A549 (cell line): Measurements from ENCODE around the gene GNPDA1. TPM values are rescaled to one million over a fixed set of nuclear protein-coding genes. Genes with fewer than 3 reads are reported as not detected.

ENCODE experiments used
- ATAC-seq, 2 experiments: fragments of 200-7000 bp in 1 of 2; fragments of >200 bp in 1 of 2; cut with Nextera tagmentation in 1 of 2; cut with Tn5 transposase in 1 of 2; 3 replicates each; pipeline versions ENCODE4 v1.8.0 to v1.9.1; 2018 to 2020; ENCODE audit warnings: mild to moderate bottlenecking in 1 of 2, moderate library complexity in 1 of 2
- CTCF ChIA-PET: fragments of 300-600 bp; sonication (Branson Sonifier 250); formaldehyde crosslinking; extraction: SDS; loops from one replicate; lab custom pipeline; 2021; ENCODE audit warnings: antibody characterized with exemption, inconsistent platforms; lab: Yijun Ruan, JAX
- POLR2A ChIA-PET: fragments of 350-600 bp; formaldehyde crosslinking; extraction: SDS; loops from one replicate; lab custom pipeline; 2021; ENCODE audit warnings: antibody characterized with exemption, inconsistent platforms; lab: Yijun Ruan, JAX
- DNase-seq, 2 experiments: peaks; one replicate each; pipeline versions ENCODE4 v3.0.0 to v3.0.0-alpha.2; 2011 to 2016; ENCODE audit warnings: low read depth in 1 of 2, low spot score in 1 of 2
- FAIRE-seq: peaks from 2 replicates; lab custom pipeline; 2011; peaks lifted over from hg19 to GRCh38; lab: Jason Lieb, UNC
- H3K27ac ChIP-seq, 2 experiments: fragments of >200 bp; sonication (Bioruptor Twin); formaldehyde crosslinking; 3 replicates each; pipeline ENCODE4 v1.5.1; 2016 to 2017
- H3K4me1 ChIP-seq: fragments of >200 bp; sonication (Bioruptor Twin); formaldehyde crosslinking; 3 replicates; pipeline ENCODE4 v1.6.1; 2016
- H3K4me2 ChIP-seq: fragments of >200 bp; sonication (Bioruptor Twin); formaldehyde crosslinking; 3 replicates; pipeline ENCODE4 v1.6.1; 2016
- H3K4me3 ChIP-seq: fragments of >200 bp; sonication (Bioruptor Twin); formaldehyde crosslinking; 3 replicates; pipeline ENCODE4 v1.5.1; 2016
- H3K9me3 ChIP-seq: fragments of >200 bp; sonication (Bioruptor Twin); formaldehyde crosslinking; 3 replicates; pipeline ENCODE4 v1.6.1; 2016
- CBX8 ChIP-seq: fragments of 200-600 bp; sonication (generic); IDR thresholded peaks from 2 replicates; pipeline ENCODE4 v1.6.1; 2016
- E2F6 ChIP-seq: IDR thresholded peaks from 2 replicates; pipeline ENCODE4 v1.6.1; 2012; ENCODE audit warnings: low read depth, borderline replicate concordance
- EHF ChIP-seq: fragments of 250-450 bp; sonication (Bioruptor Pico); IDR thresholded peaks from 2 replicates; pipeline ENCODE4 v1.5.0; 2020; ENCODE audit warnings: mild to moderate bottlenecking
- ELK1 ChIP-seq: fragments of 150-350 bp; IDR thresholded peaks from 2 replicates; pipeline ENCODE4 v1.6.1; 2014; ENCODE audit warnings: low read depth, mild to moderate bottlenecking, low read length
- EP300 ChIP-seq, 2 experiments: fragments of >200 bp; sonication (Bioruptor Twin); formaldehyde crosslinking; IDR thresholded peaks; 2 replicates in 1 of 2; 3 replicates in 1 of 2; pipeline ENCODE4 v1.6.1; 2016 to 2017
- ESRRA ChIP-seq: fragments of 150-350 bp; IDR thresholded peaks from 2 replicates; pipeline ENCODE4 v1.6.1; 2014; ENCODE audit warnings: mild to moderate bottlenecking, low read length, borderline replicate concordance
- FOSB ChIP-seq: fragments of 250-450 bp; sonication (Bioruptor Pico); IDR thresholded peaks from 2 replicates; pipeline ENCODE4 v1.5.0; 2020; ENCODE audit warnings: mild to moderate bottlenecking, moderate library complexity
- FOSL2 ChIP-seq, 2 experiments: fragments of 450-650 bp in 1 of 2; fragments of >200 bp in 1 of 2; sonication (Bioruptor Twin) in 1 of 2; formaldehyde crosslinking; IDR thresholded peaks; 2 replicates each; pipeline versions ENCODE4 v1.5.0 to v1.6.1; 2016 to 2020; ENCODE audit warnings: mild to moderate bottlenecking in 1 of 2, moderate library complexity in 1 of 2
- HDAC2 ChIP-seq: fragments of 200-600 bp; sonication (generic); IDR thresholded peaks from 2 replicates; pipeline ENCODE4 v1.6.1; 2016
- HOXB13 ChIP-seq: fragments of 250-450 bp; sonication (Bioruptor Pico); IDR thresholded peaks from 2 replicates; pipeline ENCODE4 v1.5.0; 2020; ENCODE audit warnings: low read depth, mild to moderate bottlenecking, moderate library complexity
- KDM1A ChIP-seq: fragments of 200-600 bp; sonication (generic); IDR thresholded peaks from 2 replicates; pipeline ENCODE4 v1.6.1; 2016; ENCODE audit warnings: low read depth, mild to moderate bottlenecking
- KDM5A ChIP-seq: fragments of 200-600 bp; sonication (generic); IDR thresholded peaks from 2 replicates; pipeline ENCODE4 v1.6.1; 2016; ENCODE audit warnings: antibody characterized with exemption, mild to moderate bottlenecking
- MAFK ChIP-seq: fragments of 450-650 bp; IDR thresholded peaks from 2 replicates; pipeline ENCODE4 v1.6.1; 2014; ENCODE audit not compliant: partially characterized antibody
- MAX ChIP-seq: IDR thresholded peaks from 2 replicates; pipeline ENCODE4 v1.6.1; 2012
- MYC ChIP-seq: IDR thresholded peaks from 2 replicates; pipeline ENCODE4 v1.6.1; 2012; ENCODE audit warnings: mild to moderate bottlenecking, inconsistent platforms, low read length, improper control_type of control experiment, borderline replicate concordance
- NFE2L2 ChIP-seq: fragments of 150-350 bp; conservative IDR thresholded peaks from 2 replicates; pipeline ENCODE4 v1.6.1; 2014; ENCODE audit warnings: low read length
- NPAS2 ChIP-seq: fragments of 250-450 bp; sonication (Bioruptor Pico); IDR thresholded peaks from 2 replicates; pipeline ENCODE4 v1.8.0; 2022; ENCODE audit warnings: mild to moderate bottlenecking, moderate library complexity, borderline replicate concordance
- PBX3 ChIP-seq: IDR thresholded peaks from 2 replicates; pipeline ENCODE4 v1.6.1; 2012
- POLR2A ChIP-seq: IDR thresholded peaks from 2 replicates; pipeline ENCODE4 v1.6.1; 2012; ENCODE audit warnings: mild to moderate bottlenecking, low read length
- RARB ChIP-seq: fragments of 250-450 bp; sonication (Bioruptor Pico); IDR thresholded peaks from 2 replicates; pipeline ENCODE4 v1.8.0; 2021; ENCODE audit warnings: mild to moderate bottlenecking, moderate library complexity
- RCOR1 ChIP-seq: fragments of 150-350 bp; IDR thresholded peaks from 2 replicates; pipeline ENCODE4 v1.6.1; 2014; ENCODE audit warnings: antibody characterized with exemption, low read length, low read depth
- SMC3 ChIP-seq: fragments of >200 bp; sonication (Bioruptor Twin); formaldehyde crosslinking; IDR thresholded peaks from 3 replicates; pipeline ENCODE4 v1.6.1; 2018; ENCODE audit warnings: inconsistent platforms
- SREBF2 ChIP-seq: fragments of 450-650 bp; IDR thresholded peaks from 2 replicates; pipeline ENCODE4 v1.6.1; 2014; ENCODE audit warnings: mild to moderate bottlenecking, moderate library complexity
- TFCP2L1 ChIP-seq: fragments of 250-450 bp; sonication (Bioruptor Pico); IDR thresholded peaks from 2 replicates; pipeline ENCODE4 v1.5.0; 2021; ENCODE audit warnings: mild to moderate bottlenecking
- TP53 ChIP-seq: fragments of 250-450 bp; sonication (Bioruptor Pico); IDR thresholded peaks from 2 replicates; pipeline ENCODE4 v1.5.0; 2021; ENCODE audit warnings: mild to moderate bottlenecking, moderate library complexity
- ZNF302 ChIP-seq: fragments of 250-450 bp; sonication (Bioruptor Pico); IDR thresholded peaks from 2 replicates; pipeline ENCODE4 v1.9.0; 2021; ENCODE audit warnings: inconsistent platforms, mild to moderate bottlenecking, moderate library complexity
- WGBS: methylation state at CpG from one replicate; pipeline ENCODE4 v1.1.6; 2017; ENCODE audit errors: missing lambda C conversion rate; 5-methylcytosine and 5-hydroxymethylcytosine counted together
- polyA plus RNA-seq, 4 experiments: library from polyadenylated mRNA; depleted of rRNA in 3 of 4; stranded (reverse); fragments of >200 nt; fragmentation: RNase III in 1 of 4; extraction: RNeasy Plus Mini Kit Qiagen cat#74134 plus additional on column Dnase treatment in 1 of 4; gene quantifications; 2 replicates in 3 of 4; 3 replicates in 1 of 4; pipeline ENCODE4 v1.2.3, GENCODE V29; 2011 to 2017
- TF ChIP-seq, protein P1 (sequence below): fragments of >200 bp; sonication (Bioruptor Twin); formaldehyde crosslinking; IDR thresholded peaks from 3 replicates; pipeline ENCODE4 v1.6.1; 2016
- TF ChIP-seq, protein P2 (sequence below): fragments of 250-450 bp; sonication (Bioruptor Pico); IDR thresholded peaks from 2 replicates; pipeline ENCODE4 v1.5.0; 2021; ENCODE audit warnings: mild to moderate bottlenecking, moderate library complexity, borderline replicate concordance
- TF ChIP-seq, protein P3 (sequence below): fragments of 450-650 bp; IDR thresholded peaks from 2 replicates; pipeline ENCODE4 v1.6.1; 2014; ENCODE audit warnings: antibody characterized with exemption

The GNPDA1 gene
- polyA plus RNA-seq, 2 of the 4 experiments (the other 2 are of a cell fraction) = 17.1 to 53.2 TPM

- TF ChIP-seq, protein P1, sequence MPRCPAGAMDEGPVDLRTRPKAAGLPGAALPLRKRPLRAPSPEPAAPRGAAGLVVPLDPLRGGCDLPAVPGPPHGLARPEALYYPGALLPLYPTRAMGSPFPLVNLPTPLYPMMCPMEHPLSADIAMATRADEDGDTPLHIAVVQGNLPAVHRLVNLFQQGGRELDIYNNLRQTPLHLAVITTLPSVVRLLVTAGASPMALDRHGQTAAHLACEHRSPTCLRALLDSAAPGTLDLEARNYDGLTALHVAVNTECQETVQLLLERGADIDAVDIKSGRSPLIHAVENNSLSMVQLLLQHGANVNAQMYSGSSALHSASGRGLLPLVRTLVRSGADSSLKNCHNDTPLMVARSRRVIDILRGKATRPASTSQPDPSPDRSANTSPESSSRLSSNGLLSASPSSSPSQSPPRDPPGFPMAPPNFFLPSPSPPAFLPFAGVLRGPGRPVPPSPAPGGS = peak; percentile 80; the same call in 2 of the 3 replicates
- TF ChIP-seq FOSL2 (IDR thresholded peaks at IDR 0.05) (0 out of 2 replicates have a peak, but pooled peaks have one; percentile 20), FOSL2 (CRISPR knock-in tag; IDR thresholded peaks at IDR 0.05) (peak; percentile 85), PBX3 (peak; percentile 34; the same call in 1 of the 2 replicates), ESRRA (no peak), ELK1 (no peak), TP53 (CRISPR knock-in tag) (no peak), RARB (CRISPR knock-in tag) (no peak), ZNF302 (no peak), HOXB13 (CRISPR knock-in tag) (no peak), EP300 (IDR thresholded peaks at IDR 0.05) (no peak), RCOR1 (no peak), NFE2L2 (no peak), KDM5A (no peak), TFCP2L1 (no peak), HDAC2 (no peak), SREBF2 (no peak), MYC (peak; percentile 70; the same call in 1 of the 2 replicates), KDM1A (no peak), NPAS2 (CRISPR knock-in tag) (peak; percentile 96), EHF (CRISPR knock-in tag) (no peak), FOSB (CRISPR knock-in tag) (no peak), MAX (peak; percentile 73)
- TF ChIP-seq, protein P2, sequence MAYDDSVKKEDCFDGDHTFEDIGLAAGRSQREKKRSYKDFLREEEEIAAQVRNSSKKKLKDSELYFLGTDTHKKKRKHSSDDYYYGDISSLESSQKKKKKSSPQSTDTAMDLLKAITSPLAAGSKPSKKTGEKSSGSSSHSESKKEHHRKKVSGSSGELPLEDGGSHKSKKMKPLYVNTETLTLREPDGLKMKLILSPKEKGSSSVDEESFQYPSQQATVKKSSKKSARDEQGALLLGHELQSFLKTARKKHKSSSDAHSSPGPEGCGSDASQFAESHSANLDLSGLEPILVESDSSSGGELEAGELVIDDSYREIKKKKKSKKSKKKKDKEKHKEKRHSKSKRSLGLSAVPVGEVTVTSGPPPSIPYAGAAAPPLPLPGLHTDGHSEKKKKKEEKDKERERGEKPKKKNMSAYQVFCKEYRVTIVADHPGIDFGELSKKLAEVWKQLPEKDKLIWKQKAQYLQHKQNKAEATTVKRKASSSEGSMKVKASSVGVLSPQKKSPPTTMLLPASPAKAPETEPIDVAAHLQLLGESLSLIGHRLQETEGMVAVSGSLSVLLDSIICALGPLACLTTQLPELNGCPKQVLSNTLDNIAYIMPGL = no peak
Measured at GRCh38 chr5:142012792-142013388, at the start of gene GNPDA1 (continued).

- no peaks in the 10 kb centered on the region for H3K9me3 ChIP-seq
- H3K4me3 ChIP-seq = no peak overlapping the region
- TF ChIP-seq KDM5A (no peak), MAFK (no peak), SMC3 (no peak), POLR2A (no peak), E2F6 (no peak), CBX8 (no peak)
- TF ChIP-seq, protein P3, sequence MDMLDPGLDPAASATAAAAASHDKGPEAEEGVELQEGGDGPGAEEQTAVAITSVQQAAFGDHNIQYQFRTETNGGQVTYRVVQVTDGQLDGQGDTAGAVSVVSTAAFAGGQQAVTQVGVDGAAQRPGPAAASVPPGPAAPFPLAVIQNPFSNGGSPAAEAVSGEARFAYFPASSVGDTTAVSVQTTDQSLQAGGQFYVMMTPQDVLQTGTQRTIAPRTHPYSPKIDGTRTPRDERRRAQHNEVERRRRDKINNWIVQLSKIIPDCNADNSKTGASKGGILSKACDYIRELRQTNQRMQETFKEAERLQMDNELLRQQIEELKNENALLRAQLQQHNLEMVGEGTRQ = no peak
- DNase-seq (peak in 1 of 2 experiments; percentile 30), FAIRE-seq (no peak), ATAC-seq (peak in 1 of 2 experiments; percentile 48; a peak in 2 of 6 replicates)
- 94% methylated on average over 1 of the region's 1 CpG for WGBS
- ChIA-PET CTCF (no interaction called here), POLR2A (no interaction called here)
- H3K4me1 ChIP-seq = peaks cover 22% of the 10 kb centered on the region
- no peak overlapping the region for H3K27ac ChIP-seq
- no peak overlapping the region for H3K4me2 ChIP-seq
Measured at GRCh38 chr5:142059304-142059940, 46.6 kb upstream of the GNPDA1 start.
